Jurkat, Clone E6-1 (cell line): ENCODE results near the gene TARP.
"Not testable (repeated sequence)": the region's sequence is repeated elsewhere in the genome, so short reads cannot be mapped to it uniquely, and the experiment has no call there.

Source experiments
- DNase-seq: peaks from one replicate; pipeline ENCODE4 v3.0.0-alpha.2; 2011; ENCODE audit warnings: low read depth, low spot score
- H3K4me3 ChIP-seq: 2 replicates; pipeline ENCODE4 v1.5.1; 2011; ENCODE audit warnings: mild to moderate bottlenecking, low read length, control low read depth, moderate library complexity

TARP gene

GRCh38 chr7:38269704-38270346, 3.6 kb downstream of the TARP start:
- H3K4me3 ChIP-seq, DNase-seq: not testable (repeated sequence)

DNA sequence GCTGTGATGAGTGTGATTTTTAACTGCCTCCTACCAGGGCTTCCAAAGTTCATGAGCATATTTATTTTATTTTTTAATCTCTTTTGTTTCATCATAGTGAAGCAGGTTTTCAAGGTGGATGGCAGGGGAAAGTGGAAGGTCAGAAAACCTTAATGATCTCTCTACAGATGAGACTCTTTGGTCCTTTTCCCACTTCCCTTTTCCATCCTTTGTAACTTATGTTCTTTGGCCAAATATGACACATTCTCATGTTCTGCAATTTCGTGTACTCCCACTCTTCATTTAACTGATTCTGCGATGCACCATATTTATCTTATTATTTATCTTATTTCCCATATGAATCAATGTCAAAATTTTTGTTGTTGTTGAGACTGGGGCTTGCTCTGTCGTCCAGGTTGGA, 7.5 kb downstream of the TARP start:
- H3K4me3 ChIP-seq, DNase-seq: not testable (repeated sequence)

DNA sequence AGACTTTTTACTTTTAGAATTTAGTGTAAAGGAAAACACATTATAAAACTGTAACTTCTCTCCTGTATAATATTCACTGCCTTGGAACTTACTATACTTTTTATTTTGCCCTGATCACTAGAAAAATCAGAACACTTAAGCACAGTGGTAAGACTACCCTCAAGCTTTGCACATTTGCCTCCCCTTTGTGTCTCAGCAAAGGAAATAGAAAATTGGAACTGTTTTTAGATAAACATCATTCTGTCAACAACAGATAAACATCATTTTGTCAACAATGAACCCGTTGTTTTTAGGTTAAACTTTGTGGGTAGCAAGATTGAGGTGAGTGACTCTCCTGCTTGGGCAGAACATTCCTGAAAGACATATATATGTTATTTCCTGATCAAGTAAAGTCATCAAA, 8.8 kb downstream of the TARP start:
- H3K4me3 ChIP-seq, DNase-seq: not testable (repeated sequence)

DNA sequence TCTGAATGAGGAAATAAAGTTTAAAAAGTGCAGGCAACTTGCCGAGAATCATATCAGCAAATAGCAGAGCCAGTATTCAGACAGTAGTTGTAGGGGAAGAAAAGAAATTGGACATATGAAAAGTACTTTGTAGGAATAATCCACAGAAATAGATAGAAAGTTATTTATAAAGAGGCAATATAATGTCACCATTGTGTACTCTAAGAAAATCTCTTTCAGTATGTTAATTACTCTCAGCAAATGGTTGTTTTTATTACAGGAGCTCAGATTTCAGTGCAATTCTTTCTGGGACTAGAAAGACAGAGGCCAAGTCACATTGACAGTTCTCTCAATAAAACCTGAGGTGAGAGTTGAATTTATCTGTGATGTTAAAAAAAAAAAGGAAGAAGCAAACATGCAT, 10.2 kb downstream of the TARP start:
- DNase-seq, H3K4me3 ChIP-seq: not testable (repeated sequence)

GRCh38 chr7:38262545-38262944, 10.9 kb downstream of the TARP start:
- H3K4me3 ChIP-seq = no peak overlapping the region
- no peak for DNase-seq

GRCh38 chr7:38262026-38262425, 11.4 kb downstream of the TARP start:
- not testable (repeated sequence) for H3K4me3 ChIP-seq, DNase-seq

GRCh38 chr7:38261601-38262000, 11.8 kb downstream of the TARP start:
- not testable (repeated sequence) for DNase-seq, H3K4me3 ChIP-seq

GRCh38 chr7:38259157-38259556, 14.3 kb downstream of the TARP start:
- not testable (repeated sequence) for H3K4me3 ChIP-seq, DNase-seq

- DNase-seq = no peak
Measured at GRCh38 chr7:38257350-38257677, 16.1 kb downstream of the TARP start.

DNA sequence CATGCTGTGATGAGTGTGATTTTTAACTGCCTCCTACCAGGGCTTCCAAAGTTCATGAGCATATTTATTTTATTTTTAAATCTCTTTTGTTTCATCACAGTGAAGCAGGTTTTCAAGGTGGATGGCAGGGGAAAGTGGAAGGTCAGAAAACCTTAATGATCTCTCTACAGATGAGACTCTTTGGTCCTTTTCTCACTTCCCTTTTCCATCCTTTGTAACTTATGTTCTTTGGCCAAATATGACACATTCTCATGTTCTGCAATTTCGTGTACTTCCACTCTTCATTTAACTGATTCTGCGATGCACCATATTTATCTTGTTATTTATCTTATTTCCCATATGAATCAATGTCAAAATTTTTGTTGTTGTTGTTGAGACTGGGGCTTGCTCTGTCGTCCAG, 23.6 kb downstream of the TARP start:
- DNase-seq, H3K4me3 ChIP-seq: not testable (repeated sequence)

More at GRCh38 chr7:38257350-38257677, 16.1 kb downstream of the TARP start:
- H3K4me3 ChIP-seq = no peak overlapping the region

- no peak for DNase-seq
- no peak overlapping the region for H3K4me3 ChIP-seq
Measured at GRCh38 chr7:38248069-38248567, 25.3 kb downstream of the TARP start.

DNA sequence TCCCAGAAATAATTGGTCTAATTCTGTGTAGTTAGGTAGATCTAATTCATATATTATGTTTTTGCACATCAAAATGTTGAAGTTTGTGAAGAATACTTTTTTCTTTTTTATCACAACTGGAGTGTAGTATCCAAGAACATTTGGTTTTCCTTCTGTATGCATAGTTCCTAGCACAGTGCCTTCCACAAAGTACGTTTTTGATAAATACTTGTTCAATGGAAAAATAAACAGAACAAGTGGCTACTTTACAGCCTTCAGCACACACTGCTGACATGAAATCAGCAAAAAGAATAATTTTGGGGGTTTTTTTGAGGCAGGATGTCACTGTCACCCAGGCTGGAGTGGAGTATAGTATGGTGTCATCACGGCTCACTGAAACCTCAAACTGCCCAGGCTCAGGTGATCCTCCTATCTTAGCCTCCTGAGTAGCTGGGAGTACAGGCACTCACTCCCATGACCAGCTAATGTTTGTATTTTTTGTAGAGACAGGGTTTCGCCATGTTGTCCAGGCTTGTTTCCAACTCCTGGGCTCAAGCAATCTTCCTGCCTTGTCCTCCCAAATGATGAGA, 27.9 kb downstream of the TARP start:
- DNase-seq = no peak
- H3K4me3 ChIP-seq = no peak overlapping the region

- no peak for DNase-seq
Measured at GRCh38 chr7:38244516-38244915, 28.9 kb downstream of the TARP start.

GRCh38 chr7:38243345-38243744, 30.1 kb downstream of the TARP start:
- H3K4me3 ChIP-seq, DNase-seq: not testable (repeated sequence)

More at GRCh38 chr7:38244516-38244915, 28.9 kb downstream of the TARP start:
- H3K4me3 ChIP-seq = no peak overlapping the region

- no peak overlapping the region for H3K4me3 ChIP-seq
- DNase-seq = no peak
Measured at GRCh38 chr7:38242814-38243213, 30.6 kb downstream of the TARP start.

DNA sequence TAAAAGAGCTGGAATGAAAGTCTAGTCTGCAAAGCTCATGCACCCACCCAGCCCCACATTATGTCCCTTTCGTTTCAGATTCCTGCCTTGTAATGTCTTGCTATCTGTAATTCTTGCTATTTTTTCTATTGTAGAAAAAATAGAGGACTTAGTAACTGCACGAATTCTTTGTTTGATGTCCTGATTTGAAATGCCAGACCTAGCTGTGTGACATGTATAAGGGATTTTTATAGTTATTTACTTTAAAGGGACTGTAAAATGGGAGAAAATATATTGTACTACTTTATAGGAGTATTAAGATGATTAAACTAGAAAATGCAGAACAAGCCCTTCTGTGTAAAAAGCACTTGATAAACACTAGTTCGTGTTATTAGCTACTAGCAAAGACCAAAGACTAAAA, 32.4 kb downstream of the TARP start:
- DNase-seq = no peak
- H3K4me3 ChIP-seq = no peak overlapping the region

DNA sequence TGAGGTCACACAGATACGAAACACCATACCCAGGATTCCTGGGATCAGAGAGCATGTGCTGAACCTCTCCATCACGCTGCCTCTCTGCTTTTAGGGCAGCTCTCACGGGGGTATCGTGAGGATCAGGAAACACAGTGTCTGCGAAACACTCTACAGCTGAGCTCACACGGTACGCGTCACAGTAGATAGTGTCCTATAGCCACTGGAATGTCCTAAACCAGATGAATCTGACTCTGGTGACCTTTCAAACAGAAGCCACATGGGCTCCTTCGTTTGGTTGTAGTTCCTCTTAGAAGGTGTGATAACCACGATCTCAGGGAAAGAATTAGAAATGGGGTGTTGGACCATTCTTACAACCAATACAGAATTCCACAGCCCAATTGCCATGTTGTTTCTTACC, 34.3 kb downstream of the TARP start:
- not testable (repeated sequence) for H3K4me3 ChIP-seq, DNase-seq

DNA sequence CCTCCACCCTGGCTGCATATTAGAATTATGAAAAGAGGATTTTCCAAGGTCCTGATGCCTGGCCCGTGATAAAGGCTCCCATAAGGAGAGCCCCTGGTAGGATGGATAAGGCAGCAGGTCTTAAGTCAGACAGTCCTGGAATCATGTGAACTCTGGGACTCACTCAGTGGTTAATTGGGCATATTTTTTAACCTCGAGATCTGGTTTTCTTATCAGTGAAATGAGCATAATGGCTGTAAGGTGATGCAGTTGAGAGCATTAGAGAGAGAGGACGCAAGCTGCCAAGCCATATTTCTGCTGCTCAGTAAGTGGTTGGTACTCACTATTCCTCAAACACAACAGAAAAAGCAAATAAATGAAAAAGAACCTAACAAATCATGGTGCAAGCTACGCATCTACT, 37.8 kb downstream of the TARP start:
- no peak for DNase-seq
- H3K4me3 ChIP-seq = no peak overlapping the region

GRCh38 chr7:38234759-38235158, 38.7 kb downstream of the TARP start:
- not testable (repeated sequence) for H3K4me3 ChIP-seq, DNase-seq

DNA sequence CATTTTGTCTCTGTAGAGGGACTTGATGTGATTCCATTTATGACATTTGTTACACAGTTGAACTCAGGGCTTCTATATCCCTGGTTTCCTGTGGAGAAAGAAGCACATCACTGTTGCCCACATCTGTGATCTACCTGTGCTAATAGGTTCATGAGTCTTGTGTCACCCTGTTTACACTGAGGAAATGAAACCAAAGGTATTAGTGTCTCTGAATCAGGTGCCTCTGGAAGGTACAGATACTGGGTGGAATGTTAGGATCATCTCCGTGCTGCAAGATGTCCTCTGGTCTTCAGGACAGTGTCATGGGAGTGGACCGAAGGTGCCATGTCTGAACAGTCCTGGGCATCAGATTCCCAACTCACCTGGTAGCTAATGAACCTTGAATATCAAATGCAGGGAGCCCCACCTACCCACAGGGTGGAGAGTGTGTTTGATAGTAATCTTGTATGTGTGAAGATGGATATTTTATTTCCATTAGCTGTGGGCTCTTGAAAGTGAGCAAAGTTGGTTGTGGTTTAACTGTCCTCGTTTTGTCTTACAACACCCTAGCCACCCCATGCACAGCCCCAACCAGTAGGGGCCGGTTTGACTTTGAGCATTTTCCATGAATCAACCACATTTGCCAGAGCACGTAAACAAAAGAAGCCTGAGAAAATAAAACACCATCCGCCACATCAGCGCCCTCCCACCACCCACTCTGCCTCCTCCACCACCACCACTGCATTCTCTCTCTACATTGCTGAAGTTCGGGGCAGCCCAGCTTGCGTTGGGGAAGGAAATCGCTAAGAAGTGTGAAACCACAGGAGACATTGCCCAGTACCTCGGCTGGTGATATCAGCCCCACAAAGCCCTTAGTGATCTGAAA, 40.7 kb downstream of the TARP start:
- peak; percentile 93 for DNase-seq

More for the DNA sequence above, 40.7 kb downstream of the TARP start:
- no peak overlapping the region for H3K4me3 ChIP-seq
